Thymus (tissue), 11 donors: Measurements from ENCODE around the gene C20orf204. TPM values are rescaled to one million over a fixed set of nuclear protein-coding genes. Genes with fewer than 3 reads are reported as not detected.

ENCODE experiments used
- DNase-seq, 9 donors: peaks; one replicate each; pipeline ENCODE4 v3.0.0-alpha.2; 2013; ENCODE audit warnings: low spot score in 9 of 9, low read depth in 6 of 9, missing footprints in 1 of 9
- H3K27ac ChIP-seq, 2 donors: one replicate each; pipeline ENCODE4 v1.5.1; 2013; ENCODE audit warnings: control low read depth in 1 of 2, low read depth in 1 of 2, low read length in 1 of 2, mild to moderate bottlenecking in 1 of 2, moderate library complexity in 1 of 2
- H3K27me3 ChIP-seq, 2 donors: one replicate each; pipeline ENCODE4 v1.5.1; 2013; ENCODE audit warnings: low read length in 1 of 2; ENCODE audit not compliant: control insufficient read depth in 2 of 2, insufficient read depth in 1 of 2
- H3K36me3 ChIP-seq, 2 donors: one replicate each; pipeline ENCODE4 v1.5.1; 2013; ENCODE audit warnings: low read length in 1 of 2, mild to moderate bottlenecking in 1 of 2, moderate library complexity in 1 of 2; ENCODE audit not compliant: control insufficient read depth in 2 of 2, insufficient read depth in 2 of 2
- H3K4me1 ChIP-seq, 2 donors: one replicate each; pipeline ENCODE4 v1.5.1; 2013; ENCODE audit warnings: low read length in 2 of 2; ENCODE audit not compliant: control insufficient read depth in 2 of 2, insufficient read depth in 2 of 2
- H3K4me3 ChIP-seq, 2 donors: one replicate each; pipeline ENCODE4 v1.5.1; 2013; ENCODE audit warnings: low read length in 2 of 2, control low read depth in 1 of 2, mild to moderate bottlenecking in 1 of 2
- H3K9me3 ChIP-seq, 2 donors: one replicate each; pipeline ENCODE4 v1.5.1; 2013; ENCODE audit warnings: low read length in 1 of 2, mild to moderate bottlenecking in 1 of 2; ENCODE audit not compliant: control insufficient read depth in 2 of 2, insufficient read depth in 1 of 2
- WGBS: extraction: QIAGEN DNeasy Blood & Tissue Kit; methylation state at CpG from one replicate; pipeline ENCODE4 v1.1.7; 2013; 5-methylcytosine and 5-hydroxymethylcytosine counted together
- polyA plus RNA-seq: library from polyadenylated mRNA; stranded (reverse); fragments of 200-250 nt; gene quantifications from one replicate; pipeline ENCODE4 v1.2.3, GENCODE V29; 2013
- total RNA-seq: library from RNA; stranded (reverse); fragments of 120-200 nt; gene quantifications from one replicate; pipeline ENCODE4 v1.2.4, GENCODE V29; 2013
- donor health status: healthy.

C20orf204 gene
- total and polyA plus RNA-seq, 2 donors = 8.2 to 17.0 TPM

GRCh38 chr20:64051033-64051452 lies 15.1 kb downstream of the C20orf204 start:
- H3K9me3 ChIP-seq = peaks cover 0 to 5% of the 10 kb centered on the region in 2 donors
- H3K4me1 ChIP-seq = peaks cover 0 to 51% of the 10 kb centered on the region in 2 donors
- 96% methylated on average over 11 of the region's 11 CpGs for WGBS
- H3K4me3 ChIP-seq = no peak overlapping the region
- DNase-seq = no peak
- peaks cover 50 to 87% of the 10 kb centered on the region in 2 donors for H3K27me3 ChIP-seq
- no peak overlapping the region for H3K27ac ChIP-seq
- H3K36me3 ChIP-seq = no peaks in the 10 kb centered on the region

DNA sequence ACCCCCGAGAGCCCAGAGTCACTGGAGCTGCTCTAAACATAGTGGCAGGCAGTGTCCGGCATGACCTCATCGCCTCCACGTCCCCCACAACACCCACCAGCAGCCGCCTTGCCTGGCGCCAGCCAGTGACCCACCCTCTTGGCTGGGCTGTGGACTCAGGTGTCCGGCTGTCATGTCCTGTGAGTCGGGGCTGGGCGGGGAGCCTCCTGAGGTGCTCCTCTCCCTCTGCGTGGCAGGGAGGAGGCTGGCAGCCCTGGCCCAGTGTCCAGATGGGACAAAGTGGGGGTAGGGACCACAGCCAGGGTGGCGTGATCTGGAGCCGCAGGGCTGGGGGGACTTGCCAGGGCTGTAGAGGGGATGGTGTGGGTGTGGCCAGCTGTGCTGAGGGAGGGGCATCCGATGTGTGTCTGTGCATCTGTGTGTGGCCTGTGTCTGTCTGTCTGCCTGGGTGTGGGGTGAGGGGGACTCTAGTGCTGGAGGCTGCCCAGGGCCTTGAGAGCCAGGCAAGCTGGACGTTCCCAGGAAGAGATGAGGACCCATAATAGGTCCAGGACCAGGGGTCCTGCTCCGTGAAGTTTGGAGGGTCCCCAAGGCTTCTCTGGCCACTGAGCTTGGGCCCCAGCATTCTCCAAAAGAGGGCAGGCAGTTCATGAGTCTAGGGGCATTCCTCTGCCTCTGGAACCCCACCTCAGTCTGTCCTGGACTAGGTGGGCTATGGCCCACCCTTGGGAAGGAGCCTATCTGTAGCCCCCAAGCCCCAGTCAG lies 15.8 kb downstream of the C20orf204 start:
- peaks cover 0 to 52% of the 10 kb centered on the region in 2 donors for H3K4me1 ChIP-seq
- H3K27ac ChIP-seq = no peak overlapping the region
- DNase-seq = no peak
- peaks cover 0 to 5% of the 10 kb centered on the region in 2 donors for H3K9me3 ChIP-seq
- peaks cover 48 to 87% of the 10 kb centered on the region in 2 donors for H3K27me3 ChIP-seq
- H3K4me3 ChIP-seq = no peak overlapping the region
- H3K36me3 ChIP-seq = no peaks in the 10 kb centered on the region
- 92% methylated on average over 15 of the region's 15 CpGs for WGBS

GRCh38 chr20:64052326-64052722 lies 16.3 kb downstream of the C20orf204 start:
- Histone ChIP-seq H3K9me3 (peaks cover 0 to 5% of the 10 kb centered on the region in 2 donors), H3K27me3 (peaks cover 42 to 87% of the 10 kb centered on the region in 2 donors), H3K4me1 (peaks cover 0 to 52% of the 10 kb centered on the region in 2 donors), H3K36me3 (no peaks in the 10 kb centered on the region), H3K27ac (no peak overlapping the region), H3K4me3 (no peak overlapping the region)
- DNase-seq = no peak
- 90% methylated on average over 10 of the region's 10 CpGs for WGBS

GRCh38 chr20:64052987-64053840 lies 17.2 kb downstream of the C20orf204 start:
- DNase-seq = no peak
- peaks cover 3 to 53% of the 10 kb centered on the region in 2 donors for H3K4me1 ChIP-seq
- H3K27me3 ChIP-seq = peaks cover 34 to 80% of the 10 kb centered on the region in 2 donors
- H3K9me3 ChIP-seq = peaks cover 0 to 5% of the 10 kb centered on the region in 2 donors
- 92% methylated on average over 33 of the region's 33 CpGs for WGBS
- no peaks in the 10 kb centered on the region for H3K36me3 ChIP-seq
- H3K27ac ChIP-seq = peak overlapping the region in 1 of 2 donors; percentile 48
- H3K4me3 ChIP-seq = no peak overlapping the region

DNA sequence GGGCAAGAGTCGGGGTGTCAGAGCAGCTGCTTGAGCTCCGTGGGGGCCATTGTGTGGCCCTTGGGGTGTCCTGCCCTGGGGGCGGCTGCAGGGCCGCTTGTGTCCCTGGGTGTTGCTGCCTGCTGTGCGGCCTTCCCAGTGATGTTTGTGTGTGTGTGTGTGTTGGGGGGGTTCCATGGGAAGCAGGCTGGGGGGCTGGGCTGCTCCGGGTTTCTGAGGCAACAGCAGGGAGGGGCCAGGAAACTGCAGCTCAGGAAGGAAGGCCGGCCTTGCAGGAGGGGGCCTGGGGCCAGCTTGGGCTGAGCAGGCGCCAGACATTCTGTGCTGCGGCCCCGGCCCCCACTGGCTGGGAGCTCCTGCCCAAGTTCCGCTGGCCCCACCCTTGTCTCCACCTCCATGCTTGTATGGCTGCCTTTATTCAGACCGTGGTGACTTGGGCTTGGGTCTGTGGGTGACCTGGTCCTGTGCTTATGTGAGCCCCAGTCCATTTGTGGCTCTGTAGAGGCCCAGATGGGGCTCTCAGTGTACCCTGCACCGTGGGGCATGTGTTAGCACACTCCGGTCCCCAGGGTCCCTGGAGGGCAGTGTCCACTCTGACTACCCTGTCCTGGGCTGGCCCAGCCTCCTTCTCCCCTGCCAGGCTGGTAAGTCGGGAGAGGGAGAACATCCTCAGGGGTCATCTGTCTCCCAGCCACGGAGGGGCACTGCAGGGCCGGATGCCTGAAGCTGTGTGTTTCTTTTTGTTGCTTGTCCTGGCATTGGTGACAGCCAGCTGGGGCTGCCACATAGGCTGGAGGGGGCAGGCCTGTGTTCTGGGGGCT lies 18.1 kb downstream of the C20orf204 start:
- Histone ChIP-seq H3K9me3 (peaks cover 0 to 5% of the 10 kb centered on the region in 2 donors), H3K27ac (peak overlapping the region; percentile 22 to 36), H3K27me3 (peaks cover 25 to 74% of the 10 kb centered on the region in 2 donors), H3K36me3 (no peaks in the 10 kb centered on the region), H3K4me3 (no peak overlapping the region), H3K4me1 (peaks cover 3 to 53% of the 10 kb centered on the region in 2 donors)
- DNase-seq = no peak
- WGBS = 40% methylated on average over 17 of the region's 17 CpGs

GRCh38 chr20:64055396-64055892 lies 19.5 kb downstream of the C20orf204 start:
- WGBS = 92% methylated on average over 9 of the region's 9 CpGs
- Histone ChIP-seq H3K4me3 (no peak overlapping the region), H3K27ac (peak overlapping the region in 1 of 2 donors; percentile 80), H3K36me3 (no peaks in the 10 kb centered on the region), H3K4me1 (peaks cover 3 to 45% of the 10 kb centered on the region in 2 donors), H3K27me3 (peaks cover 13 to 64% of the 10 kb centered on the region in 2 donors), H3K9me3 (no peaks in the 10 kb centered on the region)
- no peak for DNase-seq

DNA sequence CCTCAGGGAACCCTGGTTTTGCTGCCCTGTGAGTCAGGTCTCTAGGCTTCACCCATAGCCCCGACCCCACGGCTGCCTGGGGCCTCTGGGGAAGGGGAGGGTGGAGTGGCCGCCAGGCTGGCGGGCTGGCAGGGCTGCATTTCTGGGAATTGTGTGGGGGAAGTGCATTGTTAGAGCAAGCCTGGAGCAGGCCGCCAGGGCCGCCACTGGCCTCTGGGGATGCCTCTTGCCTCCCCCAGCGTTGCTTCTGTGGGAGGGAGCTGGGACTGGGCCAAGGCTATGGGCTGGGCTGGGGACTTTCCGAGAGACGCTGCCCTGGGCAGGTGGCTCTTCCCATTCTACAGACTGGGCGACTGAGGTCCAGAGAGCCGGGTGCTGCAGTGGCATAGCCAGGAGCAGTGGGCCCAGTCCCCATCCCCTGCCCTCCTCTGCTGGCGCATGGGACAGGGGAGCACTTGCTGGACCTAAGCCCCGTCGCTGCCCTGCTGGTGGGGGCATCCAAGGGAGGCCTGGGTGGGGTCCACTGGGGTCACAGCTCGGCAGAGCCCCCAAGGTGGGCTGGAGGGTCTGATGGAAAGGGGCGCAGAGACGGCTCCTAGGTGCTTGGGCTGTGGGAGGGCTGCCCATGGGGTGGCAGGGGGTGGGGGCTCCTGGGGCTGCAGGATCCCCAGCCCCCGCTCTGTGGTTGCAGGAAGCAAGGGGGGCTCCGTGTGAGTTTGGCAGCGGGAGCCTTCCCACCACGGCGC lies 20.1 kb downstream of the C20orf204 start:
- Histone ChIP-seq H3K4me3 (no peak overlapping the region), H3K27me3 (peaks cover 7 to 57% of the 10 kb centered on the region in 2 donors), H3K36me3 (no peaks in the 10 kb centered on the region), H3K27ac (peak overlapping the region; percentile 46 to 84), H3K9me3 (no peaks in the 10 kb centered on the region), H3K4me1 (peaks cover 3 to 43% of the 10 kb centered on the region in 2 donors)
- no peak for DNase-seq
- 75% methylated on average over 22 of the region's 22 CpGs for WGBS

DNA sequence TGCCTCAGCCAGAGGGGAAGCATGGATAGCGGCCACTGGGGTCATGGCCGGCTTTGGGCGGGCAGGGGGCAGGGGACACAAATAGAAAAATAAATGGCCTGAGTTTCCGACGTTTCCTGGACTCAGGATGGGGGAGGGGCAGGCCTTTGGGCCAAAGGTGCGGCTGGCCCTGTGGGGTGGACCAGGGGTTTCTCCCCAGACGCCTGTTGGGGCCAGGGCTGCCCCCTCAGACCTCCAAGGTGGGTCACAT lies 20.6 kb downstream of the C20orf204 start:
- Histone ChIP-seq H3K27me3 (peaks cover 2 to 52% of the 10 kb centered on the region in 2 donors), H3K27ac (peak overlapping the region; percentile 46 to 84), H3K9me3 (no peaks in the 10 kb centered on the region), H3K36me3 (no peaks in the 10 kb centered on the region), H3K4me3 (no peak overlapping the region), H3K4me1 (peaks cover 3 to 43% of the 10 kb centered on the region in 2 donors)
- DNase-seq = no peak
- 63% methylated on average over 7 of the region's 7 CpGs for WGBS
